B cell (primary cell): Measurements from ENCODE around the gene GLUD1.
"Not testable (repeated sequence)": the region's sequence is repeated elsewhere in the genome, so short reads cannot be mapped to it uniquely, and the experiment has no call there.

Experiments used
- EZH2 ChIP-seq: IDR thresholded peaks from 2 replicates; pipeline ENCODE4 v1.6.1; 2012; ENCODE audit warnings: borderline replicate concordance, low read depth, mild to moderate bottlenecking, moderate library complexity, low read length; ENCODE audit not compliant: insufficient read depth, poor library complexity, severe bottlenecking
- TF ChIP-seq, protein P1 (sequence below): fragments of 200-600 bp; IDR thresholded peaks from one replicate; pipeline ENCODE4 v1.8.0; 2022; ENCODE audit warnings: antibody characterized with exemption, mild to moderate bottlenecking

DNA sequence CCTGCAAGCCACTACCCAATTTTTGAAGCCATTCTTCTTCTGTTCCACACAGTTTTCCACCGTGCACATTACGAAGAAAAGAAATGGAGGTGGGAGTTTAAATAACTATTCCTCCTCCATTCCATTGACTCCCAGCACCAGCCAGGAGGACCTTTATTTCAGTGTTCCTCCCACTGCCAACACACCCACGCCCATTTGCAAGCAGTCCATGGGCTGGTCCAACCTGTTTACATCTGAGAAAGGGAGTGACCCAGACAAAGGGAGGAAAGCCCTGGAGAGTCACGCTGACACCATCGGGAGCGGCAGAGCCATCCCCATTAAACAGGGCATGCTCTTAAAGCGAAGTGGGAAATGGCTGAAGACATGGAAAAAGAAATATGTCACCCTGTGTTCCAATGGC is 86.3 kb downstream of the GLUD1 start:
- TF ChIP-seq EZH2 = not testable (repeated sequence)
- TF ChIP-seq, protein P1, sequence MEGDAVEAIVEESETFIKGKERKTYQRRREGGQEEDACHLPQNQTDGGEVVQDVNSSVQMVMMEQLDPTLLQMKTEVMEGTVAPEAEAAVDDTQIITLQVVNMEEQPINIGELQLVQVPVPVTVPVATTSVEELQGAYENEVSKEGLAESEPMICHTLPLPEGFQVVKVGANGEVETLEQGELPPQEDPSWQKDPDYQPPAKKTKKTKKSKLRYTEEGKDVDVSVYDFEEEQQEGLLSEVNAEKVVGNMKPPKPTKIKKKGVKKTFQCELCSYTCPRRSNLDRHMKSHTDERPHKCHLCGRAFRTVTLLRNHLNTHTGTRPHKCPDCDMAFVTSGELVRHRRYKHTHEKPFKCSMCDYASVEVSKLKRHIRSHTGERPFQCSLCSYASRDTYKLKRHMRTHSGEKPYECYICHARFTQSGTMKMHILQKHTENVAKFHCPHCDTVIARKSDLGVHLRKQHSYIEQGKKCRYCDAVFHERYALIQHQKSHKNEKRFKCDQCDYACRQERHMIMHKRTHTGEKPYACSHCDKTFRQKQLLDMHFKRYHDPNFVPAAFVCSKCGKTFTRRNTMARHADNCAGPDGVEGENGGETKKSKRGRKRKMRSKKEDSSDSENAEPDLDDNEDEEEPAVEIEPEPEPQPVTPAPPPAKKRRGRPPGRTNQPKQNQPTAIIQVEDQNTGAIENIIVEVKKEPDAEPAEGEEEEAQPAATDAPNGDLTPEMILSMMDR = not testable (repeated sequence)
